ENCODE measurements around the gene PLGRKT.
A peak's percentile ranks its signal among the peaks of the same experiment; 100 is the strongest.
"Not testable (repeated sequence)": the region's sequence is repeated elsewhere in the genome, so short reads cannot be mapped to it uniquely, and the experiment has no call there.

The PLGRKT gene

GRCh38 chr9:5429873-5430564 is 7.7 kb downstream of the PLGRKT start:
- no peak for DNase-seq

GRCh38 chr9:5428794-5429528 is 8.8 kb downstream of the PLGRKT start:
- DNase-seq = no peak

GRCh38 chr9:5428172-5428571 is 9.6 kb downstream of the PLGRKT start:
- DNase-seq = no peak

GRCh38 chr9:5427005-5427404 is 10.7 kb downstream of the PLGRKT start:
- DNase-seq = no peak

- DNase-seq = peak; percentile 28
Observed at GRCh38 chr9:5425006-5425628, 12.6 kb downstream of the PLGRKT start.

GRCh38 chr9:5422276-5422675 is 15.4 kb downstream of the PLGRKT start:
- no peak for DNase-seq

GRCh38 chr9:5421163-5421562 is 16.6 kb downstream of the PLGRKT start:
- DNase-seq = peak; percentile 8

GRCh38 chr9:5419987-5420386 is 17.7 kb downstream of the PLGRKT start:
- no peak for DNase-seq

GRCh38 chr9:5418481-5418880 is 19.2 kb downstream of the PLGRKT start:
- no peak for DNase-seq

- no peak for DNase-seq
Observed at GRCh38 chr9:5416953-5417352, 20.8 kb downstream of the PLGRKT start.

- DNase-seq = no peak
Observed at GRCh38 chr9:5408596-5408995, 29.1 kb downstream of the PLGRKT start.

GRCh38 chr9:5402217-5402616 is 35.5 kb downstream of the PLGRKT start:
- no peak for DNase-seq

- not testable (repeated sequence) for DNase-seq
Observed at GRCh38 chr9:5397547-5397946, 40.2 kb downstream of the PLGRKT start.

- no peak for DNase-seq
Observed at GRCh38 chr9:5395428-5395827, 42.3 kb downstream of the PLGRKT start.

GRCh38 chr9:5393976-5394375 is 43.7 kb downstream of the PLGRKT start:
- not testable (repeated sequence) for DNase-seq

- DNase-seq = no peak
Observed at GRCh38 chr9:5393497-5393896, 44.2 kb downstream of the PLGRKT start.

- no peak for DNase-seq
Observed at GRCh38 chr9:5392285-5392684, 45.4 kb downstream of the PLGRKT start.

- peak; percentile 47 for DNase-seq
Observed at GRCh38 chr9:5389109-5389732, 48.5 kb downstream of the PLGRKT start.

GRCh38 chr9:5388026-5388819 is 49.5 kb downstream of the PLGRKT start:
- peak; percentile 68 for DNase-seq

GRCh38 chr9:5384436-5384835 is 53.3 kb downstream of the PLGRKT start:
- no peak for DNase-seq

GRCh38 chr9:5382479-5382878 is 55.2 kb downstream of the PLGRKT start:
- no peak for DNase-seq

GRCh38 chr9:5375790-5376477 is 61.8 kb downstream of the PLGRKT start:
- peak; percentile 4 for DNase-seq

Measured in inflammatory macrophage treated with lipopolysaccharide for 4 hours (primary cell).